Activated naive CD4-positive, alpha-beta T cell treated with anti-CD3 and anti-CD28 coated beads for 36 hours (primary cell): ENCODE results near the gene HIVEP1. TPM values are rescaled to one million over a fixed set of nuclear protein-coding genes. Genes with fewer than 3 reads are reported as not detected.

Experiments
- CTCF ChIA-PET: fragments of 350-600 bp; sonication (Branson Sonifier 250); formaldehyde crosslinking; loops from one replicate; lab custom pipeline; 2021; ENCODE audit warnings: antibody characterized with exemption; lab: Charles Lee
- DNase-seq: peaks from one replicate; pipeline ENCODE4 v3.0.0-alpha.2; 2020
- H3K27ac Mint-ChIP-seq: one replicate; pipeline ENCODE4 v1.8.0; 2021; ENCODE audit warnings: mild to moderate bottlenecking, mixed read lengths
- H3K27me3 Mint-ChIP-seq: one replicate; pipeline ENCODE4 v1.8.0; 2021; ENCODE audit warnings: low read depth, mixed read lengths
- H3K36me3 Mint-ChIP-seq: one replicate; pipeline ENCODE4 v1.8.0; 2021; ENCODE audit warnings: low read depth, mixed read lengths
- H3K4me1 Mint-ChIP-seq: one replicate; pipeline ENCODE4 v1.8.0; 2021; ENCODE audit warnings: low read depth, mixed read lengths
- H3K4me3 Mint-ChIP-seq: one replicate; pipeline ENCODE4 v1.8.0; 2021; ENCODE audit warnings: mild to moderate bottlenecking, moderate library complexity, mixed read lengths
- H3K9me3 Mint-ChIP-seq: one replicate; pipeline ENCODE4 v1.8.0; 2021; ENCODE audit warnings: mixed read lengths
- intact Hi-C: fragments of 100-400 bp; cut with micrococcal nuclease; formaldehyde crosslinking; loops from one replicate; pipeline ENCODE4 v1.15.1; 2023
- total RNA-seq, 2 experiments: library from RNA; stranded (reverse); gene quantifications; one replicate each; pipeline ENCODE4 v1.2.3, GENCODE V29; 2021

The HIVEP1 gene
- total RNA-seq, 2 experiments from 2014 or later = 43.6 to 47.9 TPM

GRCh38 chr6:11999246-11999645 is 12.9 kb upstream of the HIVEP1 start:
- Mint-ChIP-seq H3K27me3 (no peaks in the 10 kb centered on the region), H3K36me3 (no peaks in the 10 kb centered on the region), H3K27ac (no peak overlapping the region), H3K4me3 (no peak overlapping the region), H3K4me1 (peaks cover 13% of the 10 kb centered on the region), H3K9me3 (no peaks in the 10 kb centered on the region)
- CTCF ChIA-PET = no interaction called here
- DNase-seq = no peak
- intact Hi-C loops = no loop called here

DNA sequence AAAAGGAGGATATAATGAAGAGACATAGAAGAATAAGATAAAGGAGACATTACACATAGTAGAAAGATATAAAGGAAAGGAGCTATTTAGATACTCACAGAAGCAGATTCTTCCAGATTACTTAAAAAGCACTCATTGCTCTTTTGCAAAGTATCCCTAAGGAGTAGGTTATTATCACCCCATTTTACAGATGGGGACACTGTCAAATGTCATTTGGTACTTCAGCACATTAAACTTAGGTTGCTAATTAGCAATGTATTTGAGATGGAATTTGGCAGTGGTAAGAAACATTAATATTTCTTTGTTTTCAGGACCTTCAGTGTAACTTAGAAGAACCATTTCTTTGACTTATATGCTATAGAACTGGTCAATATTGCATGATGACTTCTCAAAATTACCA is 11.9 kb upstream of the HIVEP1 start:
- no peak overlapping the region for H3K27ac Mint-ChIP-seq
- no peak overlapping the region for H3K4me3 Mint-ChIP-seq
- no peaks in the 10 kb centered on the region for H3K27me3 Mint-ChIP-seq
- H3K4me1 Mint-ChIP-seq = peaks cover 13% of the 10 kb centered on the region
- CTCF ChIA-PET = interaction anchor here (0.5 kb wide), 1 partner anchor 100 kb away, joined by 3 read pairs; no protein-coding TSS in a partner anchor
- H3K36me3 Mint-ChIP-seq = no peaks in the 10 kb centered on the region
- no peaks in the 10 kb centered on the region for H3K9me3 Mint-ChIP-seq
- intact Hi-C loops = no loop called here
- no peak for DNase-seq

- Mint-ChIP-seq H3K36me3 (no peaks in the 10 kb centered on the region), H3K27ac (no peak overlapping the region), H3K27me3 (no peaks in the 10 kb centered on the region), H3K4me3 (no peak overlapping the region), H3K4me1 (peaks cover 13% of the 10 kb centered on the region), H3K9me3 (no peaks in the 10 kb centered on the region)
- no peak for DNase-seq
- intact Hi-C loops = no loop called here
- CTCF ChIA-PET = interaction anchor here (0.5 kb wide), 1 partner anchor 346 kb away, joined by 3 read pairs; no protein-coding TSS in a partner anchor
These were observed 11.0 kb upstream of the HIVEP1 start for GRCh38 chr6:12001004-12001705.

DNA sequence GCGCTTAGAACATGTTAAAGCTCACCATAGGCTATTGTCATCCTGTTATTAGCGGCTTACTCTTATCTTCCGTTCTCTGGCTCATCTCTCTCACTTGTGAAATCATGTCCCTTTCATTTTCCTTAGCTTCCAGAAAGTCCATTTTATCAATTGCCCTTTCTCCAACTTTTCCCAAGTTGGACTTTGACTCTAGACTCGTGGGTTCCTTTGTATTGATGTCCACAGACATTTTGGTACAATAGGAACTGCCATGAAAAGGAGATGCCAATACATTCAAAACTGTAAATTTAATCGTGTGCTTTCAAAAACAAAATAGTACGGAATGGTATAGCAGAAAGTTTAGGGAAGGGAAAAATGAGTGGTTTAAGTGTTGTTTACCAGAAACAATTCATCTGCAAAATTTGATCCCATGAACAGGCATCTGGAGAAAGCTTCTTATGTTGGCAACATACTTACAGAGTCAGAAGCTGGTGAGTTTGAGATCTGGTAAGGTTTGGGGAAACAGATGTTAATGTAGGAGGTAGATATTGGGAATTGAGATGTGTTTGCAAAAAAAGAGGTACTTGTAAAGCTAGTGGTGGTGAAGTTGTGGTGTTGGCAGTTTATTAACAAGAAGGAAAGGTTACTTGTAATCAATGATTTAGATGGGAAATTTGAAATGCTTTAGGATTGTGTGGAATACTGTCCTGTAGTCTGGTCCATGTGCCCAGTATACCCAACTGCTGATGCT is 10.2 kb upstream of the HIVEP1 start:
- Mint-ChIP-seq H3K27me3 (no peaks in the 10 kb centered on the region), H3K4me3 (no peak overlapping the region), H3K27ac (no peak overlapping the region), H3K9me3 (no peaks in the 10 kb centered on the region), H3K36me3 (no peaks in the 10 kb centered on the region), H3K4me1 (peaks cover 9% of the 10 kb centered on the region)
- CTCF ChIA-PET = interaction anchor here (0.5 to 0.6 kb wide), 2 partner anchors 52 to 346 kb away, joined by 3 read pairs; no protein-coding TSS in a partner anchor
- DNase-seq = no peak
- intact Hi-C loops = no loop called here

DNA sequence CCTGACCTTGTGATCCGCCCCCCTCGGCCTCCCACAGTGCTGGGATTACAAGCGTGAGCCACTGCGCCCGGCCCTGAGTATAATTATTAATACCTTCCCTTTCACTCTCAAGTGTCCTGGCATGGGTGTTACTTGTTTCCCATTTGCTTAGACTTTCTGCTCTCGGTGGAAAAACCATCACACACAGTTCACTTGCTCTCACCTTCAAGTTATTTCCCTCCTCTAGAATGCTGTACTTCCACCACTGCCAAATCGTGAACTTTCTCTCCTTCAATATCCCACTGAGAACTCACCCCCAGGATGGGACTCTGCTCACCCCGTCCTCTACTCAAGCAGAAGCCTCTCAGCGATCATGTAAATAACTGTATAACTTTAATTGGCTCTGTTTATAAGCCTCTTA is 4.6 kb upstream of the HIVEP1 start:
- intact Hi-C loops = no loop called here
- no peaks in the 10 kb centered on the region for H3K9me3 Mint-ChIP-seq
- H3K4me3 Mint-ChIP-seq = no peak overlapping the region
- H3K27ac Mint-ChIP-seq = no peak overlapping the region
- H3K4me1 Mint-ChIP-seq = peaks cover 17% of the 10 kb centered on the region
- peaks cover 7% of the 10 kb centered on the region for H3K36me3 Mint-ChIP-seq
- no peaks in the 10 kb centered on the region for H3K27me3 Mint-ChIP-seq
- DNase-seq = no peak
- CTCF ChIA-PET = no interaction called here

GRCh38 chr6:12007887-12008286 is 4.2 kb upstream of the HIVEP1 start:
- no peak for DNase-seq
- no peaks in the 10 kb centered on the region for H3K9me3 Mint-ChIP-seq

GRCh38 chr6:12008366-12009179 is 3.5 kb upstream of the HIVEP1 start:
- H3K4me3 Mint-ChIP-seq = peak overlapping the region; percentile 95
- CTCF ChIA-PET = interaction anchor here (0.7 kb wide), 1 partner anchor 296 kb away, joined by 3 read pairs; no protein-coding TSS in a partner anchor
- no peaks in the 10 kb centered on the region for H3K9me3 Mint-ChIP-seq
- DNase-seq = peak; percentile 88
- H3K4me1 Mint-ChIP-seq = peaks cover 21% of the 10 kb centered on the region
- peak overlapping the region; percentile 98 for H3K27ac Mint-ChIP-seq
- peaks cover 12% of the 10 kb centered on the region for H3K36me3 Mint-ChIP-seq
- intact Hi-C loops = loop anchor here (1.0 to 2.0 kb wide), 3 partner anchors 30 to 110 kb away; no protein-coding TSS in a partner anchor
- no peaks in the 10 kb centered on the region for H3K27me3 Mint-ChIP-seq

More at GRCh38 chr6:12007887-12008286, 4.2 kb upstream of the HIVEP1 start:
- no peaks in the 10 kb centered on the region for H3K27me3 Mint-ChIP-seq
- H3K36me3 Mint-ChIP-seq = peaks cover 8% of the 10 kb centered on the region
- peak overlapping the region; percentile 95 for H3K4me3 Mint-ChIP-seq
- intact Hi-C loops = loop anchor here (1.0 to 2.0 kb wide), 3 partner anchors 30 to 111 kb away; no protein-coding TSS in a partner anchor
- peaks cover 17% of the 10 kb centered on the region for H3K4me1 Mint-ChIP-seq
- CTCF ChIA-PET = interaction anchor here (0.7 kb wide), 1 partner anchor 296 kb away, joined by 3 read pairs; no protein-coding TSS in a partner anchor
- peak overlapping the region; percentile 98 for H3K27ac Mint-ChIP-seq

- intact Hi-C loops = loop anchor here (2.0 kb wide), 2 partner anchors 108 to 110 kb away; no protein-coding TSS in a partner anchor
- CTCF ChIA-PET = interaction anchor here (1.0 to 1.4 kb wide), 2 partner anchors 298 to 354 kb away, joined by 4 to 9 read pairs; no protein-coding TSS in a partner anchor
- no peaks in the 10 kb centered on the region for H3K9me3 Mint-ChIP-seq
These were observed 2.9 kb upstream of the HIVEP1 start for GRCh38 chr6:12009180-12009685.

GRCh38 chr6:12009876-12010634 is 2.1 kb upstream of the HIVEP1 start:
- H3K4me1 Mint-ChIP-seq = peaks cover 35% of the 10 kb centered on the region
- peaks cover 6% of the 10 kb centered on the region for H3K9me3 Mint-ChIP-seq
- H3K27ac Mint-ChIP-seq = peak overlapping the region; percentile 97
- peak overlapping the region; percentile 89 for H3K4me3 Mint-ChIP-seq
- no peaks in the 10 kb centered on the region for H3K27me3 Mint-ChIP-seq
- CTCF ChIA-PET = interaction anchor here (0.5 to 1.4 kb wide), 3 partner anchors 299 to 838 kb away, joined by 4 to 9 read pairs (median 4); no protein-coding TSS in a partner anchor
- peaks cover 22% of the 10 kb centered on the region for H3K36me3 Mint-ChIP-seq
- DNase-seq = no peak
- intact Hi-C loops = loop anchor here (2.0 kb wide), 4 partner anchors 109 to 777 kb away; partner anchors contain the start of gene NEDD9

More at GRCh38 chr6:12009180-12009685, 2.9 kb upstream of the HIVEP1 start:
- peak overlapping the region; percentile 89 for H3K4me3 Mint-ChIP-seq
- H3K27ac Mint-ChIP-seq = peak overlapping the region; percentile 97
- no peak for DNase-seq
- peaks cover 27% of the 10 kb centered on the region for H3K4me1 Mint-ChIP-seq
- peaks cover 14% of the 10 kb centered on the region for H3K36me3 Mint-ChIP-seq
- no peaks in the 10 kb centered on the region for H3K27me3 Mint-ChIP-seq

- H3K36me3 Mint-ChIP-seq = peaks cover 28% of the 10 kb centered on the region
- H3K27me3 Mint-ChIP-seq = no peaks in the 10 kb centered on the region
- H3K4me3 Mint-ChIP-seq = peak overlapping the region; percentile 89
- intact Hi-C loops = loop anchor here (1.0 to 2.0 kb wide), 4 partner anchors 282 to 778 kb away; partner anchors contain the start of gene NEDD9
- H3K9me3 Mint-ChIP-seq = peaks cover 6% of the 10 kb centered on the region
- peak overlapping the region; percentile 97 for H3K27ac Mint-ChIP-seq
- CTCF ChIA-PET = interaction anchor here (0.5 to 1.4 kb wide), 2 partner anchors 355 to 839 kb away, joined by 4 to 9 read pairs; no protein-coding TSS in a partner anchor
- peaks cover 42% of the 10 kb centered on the region for H3K4me1 Mint-ChIP-seq
- DNase-seq = no peak
These were observed 1.4 kb upstream of the HIVEP1 start for GRCh38 chr6:12010635-12011275.
